ENCODE measurements around the gene PTPRN2. TPM values are rescaled to one million over a fixed set of nuclear protein-coding genes. Genes with fewer than 3 reads are reported as not detected.

The PTPRN2 gene
- total RNA-seq, 2 donors from 2014 or later, result 26.1 to 55.5 TPM

DNA sequence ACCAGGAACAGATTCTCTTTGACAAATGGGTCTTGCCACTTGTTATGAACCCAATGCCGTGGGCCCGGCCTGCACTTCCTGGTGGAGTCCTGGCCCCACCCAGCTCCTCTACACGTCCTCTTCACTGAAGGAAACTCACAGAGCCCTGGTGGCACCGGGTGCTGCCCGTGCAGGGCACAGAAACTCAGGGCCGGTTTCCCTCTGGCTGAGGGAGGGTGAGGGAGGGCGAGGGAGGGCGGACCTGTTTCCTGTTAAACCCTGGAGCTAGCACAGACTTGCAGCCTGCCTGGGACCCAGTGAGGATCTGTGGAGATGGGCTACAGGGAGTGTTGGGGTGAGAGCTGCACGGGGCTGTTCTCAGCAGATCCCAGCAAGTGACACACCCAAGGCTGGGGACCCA lies 596.3 kb downstream of the PTPRN2 start:
- Histone ChIP-seq H3K4me1 (replicated peaks) (no peaks in the 10 kb centered on the region), H3K36me3 (no peaks in the 10 kb centered on the region), H3K27ac (no peak overlapping the region), H3K27me3 (replicated peaks; ENCODE audit: insufficient read depth) (no peaks in the 10 kb centered on the region), H3K4me3 (no peak overlapping the region), H3K9me3 (no peaks in the 10 kb centered on the region)
- WGBS, result 45% methylated on average over 9 of the region's 9 CpGs
- no peak for DNase-seq (ENCODE audit: low spot score)
- intact Hi-C loops (cut with DNase I), result no loop called here
- TF ChIP-seq POLR2AphosphoS5 (IDR thresholded peaks at IDR 0.05) (no peak), POLR2A (IDR thresholded peaks at IDR 0.05) (no peak)
- TF ChIP-seq, protein P1, sequence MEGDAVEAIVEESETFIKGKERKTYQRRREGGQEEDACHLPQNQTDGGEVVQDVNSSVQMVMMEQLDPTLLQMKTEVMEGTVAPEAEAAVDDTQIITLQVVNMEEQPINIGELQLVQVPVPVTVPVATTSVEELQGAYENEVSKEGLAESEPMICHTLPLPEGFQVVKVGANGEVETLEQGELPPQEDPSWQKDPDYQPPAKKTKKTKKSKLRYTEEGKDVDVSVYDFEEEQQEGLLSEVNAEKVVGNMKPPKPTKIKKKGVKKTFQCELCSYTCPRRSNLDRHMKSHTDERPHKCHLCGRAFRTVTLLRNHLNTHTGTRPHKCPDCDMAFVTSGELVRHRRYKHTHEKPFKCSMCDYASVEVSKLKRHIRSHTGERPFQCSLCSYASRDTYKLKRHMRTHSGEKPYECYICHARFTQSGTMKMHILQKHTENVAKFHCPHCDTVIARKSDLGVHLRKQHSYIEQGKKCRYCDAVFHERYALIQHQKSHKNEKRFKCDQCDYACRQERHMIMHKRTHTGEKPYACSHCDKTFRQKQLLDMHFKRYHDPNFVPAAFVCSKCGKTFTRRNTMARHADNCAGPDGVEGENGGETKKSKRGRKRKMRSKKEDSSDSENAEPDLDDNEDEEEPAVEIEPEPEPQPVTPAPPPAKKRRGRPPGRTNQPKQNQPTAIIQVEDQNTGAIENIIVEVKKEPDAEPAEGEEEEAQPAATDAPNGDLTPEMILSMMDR (IDR thresholded peaks at IDR 0.05), result no peak

DNA sequence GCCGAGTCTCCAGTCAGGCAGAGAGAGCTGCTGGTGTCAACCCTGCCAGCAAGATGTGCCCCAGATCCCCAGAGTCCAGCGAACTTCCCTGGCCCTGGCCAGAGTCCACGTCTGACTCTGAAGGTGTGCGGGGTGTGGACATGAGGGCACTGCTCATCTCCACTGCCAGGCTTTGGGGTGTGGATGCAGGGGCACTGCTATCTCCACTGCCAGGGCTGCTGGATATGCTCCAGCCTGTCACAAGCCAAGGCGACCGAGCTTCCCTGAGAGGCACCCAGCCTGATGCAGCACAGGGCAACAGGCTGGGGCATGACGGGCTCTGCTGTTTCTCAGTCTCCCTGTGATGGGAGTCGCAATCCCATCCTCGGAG lies 596.8 kb downstream of the PTPRN2 start:
- no peak for DNase-seq (ENCODE audit: low spot score)
- TF ChIP-seq POLR2A (IDR thresholded peaks at IDR 0.05) (no peak), POLR2AphosphoS5 (IDR thresholded peaks at IDR 0.05) (no peak)
- TF ChIP-seq, protein P1 (IDR thresholded peaks at IDR 0.05), result no peak
- WGBS, result 37% methylated on average over 9 of the region's 9 CpGs
- Histone ChIP-seq H3K27me3 (replicated peaks; ENCODE audit: insufficient read depth) (no peaks in the 10 kb centered on the region), H3K4me1 (replicated peaks) (no peaks in the 10 kb centered on the region), H3K4me3 (no peak overlapping the region), H3K36me3 (no peaks in the 10 kb centered on the region), H3K9me3 (no peaks in the 10 kb centered on the region), H3K27ac (no peak overlapping the region)
- intact Hi-C loops (cut with DNase I), result no loop called here

DNA sequence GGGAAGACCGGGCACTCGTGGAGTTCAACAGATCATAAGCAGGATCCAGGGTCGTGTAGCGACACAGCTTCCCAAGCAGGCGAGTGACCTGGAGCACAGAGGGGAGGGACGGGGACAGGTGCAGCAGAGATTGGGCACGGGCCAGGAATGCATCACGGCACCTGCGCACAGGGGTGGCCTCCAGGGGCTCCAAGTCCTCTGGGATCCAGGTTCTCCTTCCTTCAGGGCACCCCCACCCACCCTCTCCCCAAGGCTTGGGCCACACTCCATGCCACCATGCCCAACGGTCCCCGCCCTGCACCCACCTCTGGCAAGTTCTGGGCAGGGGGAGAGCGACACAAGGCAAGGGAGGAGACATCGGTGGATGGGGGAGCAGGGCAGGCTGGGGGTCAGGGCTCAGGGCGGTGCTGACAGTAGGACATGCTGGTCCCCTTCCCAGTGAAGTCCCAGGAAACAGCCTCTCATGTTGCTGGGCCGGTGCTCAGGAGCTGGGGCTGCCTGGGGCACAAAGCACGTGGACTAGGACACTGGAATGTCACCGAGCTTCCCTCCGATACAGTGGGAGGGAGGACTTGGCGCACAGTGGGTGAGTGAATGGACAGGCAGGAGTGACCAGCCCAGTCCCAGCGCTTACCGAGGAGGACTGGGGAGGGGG lies 597.3 kb downstream of the PTPRN2 start:
- 61% methylated on average over 21 of the region's 21 CpGs for WGBS
- no peaks in the 10 kb centered on the region for H3K27me3 ChIP-seq (replicated peaks; ENCODE audit: insufficient read depth)
- H3K4me1 ChIP-seq (replicated peaks), result no peaks in the 10 kb centered on the region
- intact Hi-C loops (cut with DNase I), result no loop called here
- no peak for DNase-seq (ENCODE audit: low spot score)
- H3K36me3 ChIP-seq, result no peaks in the 10 kb centered on the region
- TF ChIP-seq, protein P1 (IDR thresholded peaks at IDR 0.05), result no peak
- TF ChIP-seq POLR2A (IDR thresholded peaks at IDR 0.05), result no peak
- TF ChIP-seq POLR2AphosphoS5 (IDR thresholded peaks at IDR 0.05), result no peak
- H3K27ac ChIP-seq, result no peak overlapping the region
- H3K4me3 ChIP-seq, result no peak overlapping the region
- H3K9me3 ChIP-seq, result no peaks in the 10 kb centered on the region

DNA sequence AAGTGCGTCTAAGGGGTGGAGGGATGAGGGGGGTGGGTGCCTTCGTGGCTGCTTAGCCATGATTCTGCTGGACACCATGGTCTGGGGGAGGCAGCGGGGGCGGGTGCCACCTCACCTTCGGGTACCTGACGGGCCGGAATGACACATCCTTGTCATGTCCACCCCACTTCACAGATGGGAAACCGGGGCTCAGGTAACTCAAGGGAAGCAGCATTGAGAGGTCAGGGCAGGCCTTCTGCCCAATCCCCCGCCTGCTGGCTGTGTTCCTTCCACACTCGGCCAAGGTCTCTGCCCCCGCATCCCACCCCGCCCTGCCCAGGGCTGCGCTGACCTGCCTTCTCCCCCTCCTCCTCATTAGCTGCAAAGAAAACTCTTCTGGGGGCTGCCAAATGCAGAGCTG lies 598.0 kb downstream of the PTPRN2 start:
- intact Hi-C loops (cut with DNase I), result no loop called here
- H3K27ac ChIP-seq, result no peak overlapping the region
- H3K27me3 ChIP-seq (replicated peaks; ENCODE audit: insufficient read depth), result no peaks in the 10 kb centered on the region
- H3K4me1 ChIP-seq (replicated peaks), result no peaks in the 10 kb centered on the region
- no peak overlapping the region for H3K4me3 ChIP-seq
- TF ChIP-seq POLR2AphosphoS5 (IDR thresholded peaks at IDR 0.05) (no peak), POLR2A (IDR thresholded peaks at IDR 0.05) (no peak)
- TF ChIP-seq, protein P1 (IDR thresholded peaks at IDR 0.05), result no peak
- no peaks in the 10 kb centered on the region for H3K9me3 ChIP-seq
- DNase-seq (ENCODE audit: low spot score), result no peak
- WGBS, result 59% methylated on average over 13 of the region's 13 CpGs
- H3K36me3 ChIP-seq, result no peaks in the 10 kb centered on the region

DNA sequence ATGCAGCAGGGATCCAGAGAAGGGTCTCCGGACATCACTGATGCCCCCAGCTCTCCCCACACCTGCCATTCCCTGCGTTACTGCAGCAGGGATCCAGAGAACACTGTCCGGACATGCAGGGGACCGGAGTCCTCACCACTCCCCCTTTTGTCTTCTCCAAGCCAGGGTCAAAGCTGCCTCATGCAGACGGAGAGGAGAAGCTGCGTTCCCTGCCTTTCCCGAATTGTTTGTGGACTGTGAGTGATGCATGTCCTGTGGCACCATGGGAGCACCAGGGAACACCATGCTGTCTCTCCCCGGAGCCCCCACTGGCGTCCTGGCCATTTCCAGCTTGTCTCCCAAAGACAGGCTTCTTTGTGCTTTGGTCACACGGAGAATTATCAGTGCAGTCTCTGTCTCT lies 599.7 kb downstream of the PTPRN2 start:
- H3K27ac ChIP-seq, result no peak overlapping the region
- H3K4me1 ChIP-seq (replicated peaks), result no peaks in the 10 kb centered on the region
- no peak for DNase-seq (ENCODE audit: low spot score)
- 59% methylated on average over 10 of the region's 10 CpGs for WGBS
- H3K4me3 ChIP-seq, result no peak overlapping the region
- no peaks in the 10 kb centered on the region for H3K9me3 ChIP-seq
- intact Hi-C loops (cut with DNase I), result no loop called here
- no peaks in the 10 kb centered on the region for H3K36me3 ChIP-seq
- H3K27me3 ChIP-seq (replicated peaks; ENCODE audit: insufficient read depth), result no peaks in the 10 kb centered on the region
- TF ChIP-seq POLR2A (IDR thresholded peaks at IDR 0.05) (no peak), POLR2AphosphoS5 (IDR thresholded peaks at IDR 0.05) (no peak)
- TF ChIP-seq, protein P1 (IDR thresholded peaks at IDR 0.05), result no peak
